Fibroblast of pulmonary artery (primary cell): ENCODE results near the gene ERICH6B.

Experiments
- DNase-seq: peaks from one replicate; pipeline ENCODE4 v3.0.0-alpha.2; 2010; ENCODE audit warnings: low read depth
- H3K4me3 ChIP-seq: replicated peaks from 2 replicates; pipeline ENCODE4 v1.5.1; 2011; ENCODE audit warnings: low read depth, mild to moderate bottlenecking, control low read depth, low read length, moderate library complexity
- CTCF ChIP-seq: IDR thresholded peaks from 2 replicates; pipeline ENCODE4 v1.5.1; 2011; ENCODE audit warnings: mild to moderate bottlenecking, control low read depth, low read length, inconsistent platforms; ENCODE audit errors: missing control alignments

Gene ERICH6B

GRCh38 chr13:45518525-45519245 lies 96.9 kb downstream of the ERICH6B start:
- H3K4me3 ChIP-seq: no peak overlapping the region
- TF ChIP-seq CTCF: no peak
- DNase-seq: peak; percentile 57

GRCh38 chr13:45516757-45517156 lies 98.8 kb downstream of the ERICH6B start:
- no peak for DNase-seq
- TF ChIP-seq CTCF: no peak
- no peak overlapping the region for H3K4me3 ChIP-seq

- H3K4me3 ChIP-seq: no peak overlapping the region
- TF ChIP-seq CTCF: no peak
- DNase-seq: peak; percentile 39
Observed at GRCh38 chr13:45512098-45512496, 103.4 kb downstream of the ERICH6B start.

- no peak overlapping the region for H3K4me3 ChIP-seq
- DNase-seq: peak; percentile 89
- TF ChIP-seq CTCF: peak; percentile 84
Observed at GRCh38 chr13:45511310-45512097, 104.0 kb downstream of the ERICH6B start.

GRCh38 chr13:45510672-45511071 lies 104.9 kb downstream of the ERICH6B start:
- DNase-seq: no peak
- H3K4me3 ChIP-seq: no peak overlapping the region
- no peak for TF ChIP-seq CTCF

GRCh38 chr13:45508776-45509175 lies 106.8 kb downstream of the ERICH6B start:
- no peak for TF ChIP-seq CTCF
- no peak for DNase-seq
- H3K4me3 ChIP-seq: no peak overlapping the region
